A549 (cell line): ENCODE measurements around the gene TLR5.

Experiments
- BHLHE40 ChIP-seq: IDR thresholded peaks from 2 replicates; pipeline ENCODE4 v1.6.1; 2012; ENCODE audit warnings: low read depth, low read length, inconsistent platforms
- CTCF ChIP-seq: fragments of >200 bp; sonication (Bioruptor Twin); formaldehyde crosslinking; IDR thresholded peaks from 3 replicates; pipeline ENCODE4 v1.5.1; 2016
- FOSB ChIP-seq: fragments of 250-450 bp; sonication (Bioruptor Pico); IDR thresholded peaks from 2 replicates; pipeline ENCODE4 v1.5.0; 2020; ENCODE audit warnings: mild to moderate bottlenecking, moderate library complexity
- HDAC2 ChIP-seq: fragments of 200-600 bp; sonication (generic); IDR thresholded peaks from 2 replicates; pipeline ENCODE4 v1.6.1; 2016
- JUNB ChIP-seq: fragments of >200 bp; sonication (Bioruptor Twin); formaldehyde crosslinking; IDR thresholded peaks from 2 replicates; pipeline ENCODE4 v1.6.1; 2016
- KDM1A ChIP-seq: fragments of 200-600 bp; sonication (generic); IDR thresholded peaks from 2 replicates; pipeline ENCODE4 v1.6.1; 2016; ENCODE audit warnings: low read depth, mild to moderate bottlenecking
- POLR2A ChIP-seq: IDR thresholded peaks from 2 replicates; pipeline ENCODE4 v1.6.1; 2012; ENCODE audit warnings: mild to moderate bottlenecking, low read length
- RAD21 ChIP-seq, 2 experiments: fragments of >200 bp in 1 of 2; sonication (Bioruptor Twin) in 1 of 2; formaldehyde crosslinking in 1 of 2; IDR thresholded peaks in 1 of 2; conservative IDR thresholded peaks in 1 of 2; 2 replicates in 1 of 2; 3 replicates in 1 of 2; pipeline ENCODE4 v1.6.1; 2012 to 2018; ENCODE audit warnings: inconsistent platforms in 1 of 2
- SMC3 ChIP-seq: fragments of >200 bp; sonication (Bioruptor Twin); formaldehyde crosslinking; IDR thresholded peaks from 3 replicates; pipeline ENCODE4 v1.6.1; 2018; ENCODE audit warnings: inconsistent platforms
- SREBF2 ChIP-seq: fragments of 450-650 bp; IDR thresholded peaks from 2 replicates; pipeline ENCODE4 v1.6.1; 2014; ENCODE audit warnings: mild to moderate bottlenecking, moderate library complexity
- ZC3H11A ChIP-seq: fragments of 450-650 bp; IDR thresholded peaks from 2 replicates; pipeline ENCODE4 v1.6.1; 2014; ENCODE audit warnings: antibody characterized with exemption, mild to moderate bottlenecking

- TF ChIP-seq CTCF: no peak
- TF ChIP-seq POLR2A: no peak
- TF ChIP-seq RAD21 (conservative IDR thresholded peaks at IDR 0.05 in 1 of 2, IDR thresholded peaks at IDR 0.05 in 1 of 2): no peak
- no peak for TF ChIP-seq FOSB (CRISPR knock-in tag)
- TF ChIP-seq JUNB: no peak
- TF ChIP-seq HDAC2: no peak
- TF ChIP-seq ZC3H11A: no peak
- no peak for TF ChIP-seq SMC3
- no peak for TF ChIP-seq KDM1A
- TF ChIP-seq SREBF2: no peak
- TF ChIP-seq BHLHE40: no peak
These were observed 45.3 kb downstream of the TLR5 start for GRCh38 chr1:223097713-223098112.
